ENCODE data around the gene GABBR2. TPM values are rescaled to one million over a fixed set of nuclear protein-coding genes. Genes with fewer than 3 reads are reported as not detected.

The GABBR2 gene
- polyA plus RNA-seq, 1 donor (not counting 4 experiments of a cell fraction or from before 2014, with no cell fraction given), result 0.01 TPM

GRCh38 chr9:98370300-98370975 lies 338.3 kb downstream of the GABBR2 start:
- dilution Hi-C loops (cut with MboI; ENCODE audit: extremely low pct_ligation_motif_present, low sequenced_read_pairs), result no loop called here
- H3K4me3 ChIP-seq (ENCODE audit: control insufficient read depth in 2 of 3, extremely low read depth in 1 of 3, insufficient read depth in 2 of 3, low read depth in 1 of 3, low read length in 3 of 3), result no peak overlapping the region
- peaks cover 7% of the 10 kb centered on the region for H3K4me1 ChIP-seq (ENCODE audit: control insufficient read depth, extremely low read depth, insufficient read depth, low read length)
- H3K79me2 ChIP-seq (ENCODE audit: control insufficient read depth, insufficient read depth, low read length), result no peaks in the 10 kb centered on the region
- no peak for TF ChIP-seq EZH2 (IDR thresholded peaks at IDR 0.05; ENCODE audit: low read length)
- no peak for TF ChIP-seq CTCF (optimal IDR thresholded peaks at IDR 0.05 in 1 of 3, IDR thresholded peaks at IDR 0.05 in 1 of 3, conservative IDR thresholded peaks at IDR 0.05 in 1 of 3; ENCODE audit: extremely low read depth in 1 of 3, insufficient read depth in 2 of 3, low read length in 3 of 3)
- no peaks in the 10 kb centered on the region for H3K27me3 ChIP-seq (ENCODE audit: control insufficient read depth, extremely low read depth, insufficient read depth, low read length)
- FAIRE-seq (no peak), DNase-seq (ENCODE audit: low read depth, low spot score) (no peak)
- no peak overlapping the region for H3K9ac ChIP-seq (ENCODE audit: control insufficient read depth, extremely low read depth, insufficient read depth, low read length)
- no peak overlapping the region for H3K4me2 ChIP-seq (ENCODE audit: control insufficient read depth, extremely low read depth, insufficient read depth, low read depth, low read length)
- no peaks in the 10 kb centered on the region for H3K9me1 ChIP-seq (ENCODE audit: control insufficient read depth, extremely low read depth, insufficient read depth, low read length)
- H3K36me3 ChIP-seq (ENCODE audit: control insufficient read depth in 2 of 2, extremely low read depth in 1 of 2, insufficient read depth in 2 of 2, low read length in 2 of 2), result no peaks in the 10 kb centered on the region
- H2AFZ ChIP-seq (ENCODE audit: control insufficient read depth, low read length), result no peak overlapping the region
- no peak overlapping the region for H3K27ac ChIP-seq (ENCODE audit: control insufficient read depth, insufficient read depth, low read length)
- H3K9me3 ChIP-seq (ENCODE audit: control insufficient read depth, low read depth, low read length), result no peaks in the 10 kb centered on the region
- no peaks in the 10 kb centered on the region for H4K20me1 ChIP-seq (ENCODE audit: control insufficient read depth, extremely low read depth, insufficient read depth, low read length)

DNA sequence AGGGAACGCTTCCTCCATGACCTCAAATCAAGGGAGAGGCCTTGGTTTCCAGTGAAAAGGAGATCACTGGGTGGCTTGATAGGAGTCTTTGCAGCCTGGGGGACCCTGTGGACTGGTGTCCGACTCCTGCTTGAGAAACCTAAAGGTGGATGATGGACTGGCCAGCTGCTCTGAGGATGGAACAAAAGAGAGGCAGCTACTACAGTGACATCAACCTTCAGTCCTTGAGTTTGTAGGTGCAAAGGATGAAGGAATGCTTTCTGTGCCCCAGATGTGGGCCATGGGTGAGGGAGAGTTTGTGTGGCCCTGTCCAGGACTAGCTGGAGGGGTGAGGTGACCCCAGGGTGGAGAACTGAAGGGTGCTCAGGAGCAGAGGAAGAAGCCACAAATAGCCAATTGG lies 338.8 kb downstream of the GABBR2 start:
- H3K27ac ChIP-seq (ENCODE audit: control insufficient read depth, insufficient read depth, low read length), result no peak overlapping the region
- H3K79me2 ChIP-seq (ENCODE audit: control insufficient read depth, insufficient read depth, low read length), result no peaks in the 10 kb centered on the region
- peaks cover 4% of the 10 kb centered on the region for H3K4me1 ChIP-seq (ENCODE audit: control insufficient read depth, extremely low read depth, insufficient read depth, low read length)
- DNase-seq (ENCODE audit: low read depth, low spot score), result no peak
- FAIRE-seq, result no peak
- H3K4me3 ChIP-seq (ENCODE audit: control insufficient read depth in 2 of 3, extremely low read depth in 1 of 3, insufficient read depth in 2 of 3, low read depth in 1 of 3, low read length in 3 of 3), result no peak overlapping the region
- H3K9me1 ChIP-seq (ENCODE audit: control insufficient read depth, extremely low read depth, insufficient read depth, low read length), result no peaks in the 10 kb centered on the region
- H4K20me1 ChIP-seq (ENCODE audit: control insufficient read depth, extremely low read depth, insufficient read depth, low read length), result no peaks in the 10 kb centered on the region
- no peak overlapping the region for H3K9ac ChIP-seq (ENCODE audit: control insufficient read depth, extremely low read depth, insufficient read depth, low read length)
- no peak overlapping the region for H2AFZ ChIP-seq (ENCODE audit: control insufficient read depth, low read length)
- H3K4me2 ChIP-seq (ENCODE audit: control insufficient read depth, extremely low read depth, insufficient read depth, low read depth, low read length), result no peak overlapping the region
- H3K36me3 ChIP-seq (ENCODE audit: control insufficient read depth in 2 of 2, extremely low read depth in 1 of 2, insufficient read depth in 2 of 2, low read length in 2 of 2), result no peaks in the 10 kb centered on the region
- H3K9me3 ChIP-seq (ENCODE audit: control insufficient read depth, low read depth, low read length), result peaks cover 2% of the 10 kb centered on the region
- no peak for TF ChIP-seq CTCF (optimal IDR thresholded peaks at IDR 0.05 in 1 of 3, IDR thresholded peaks at IDR 0.05 in 1 of 3, conservative IDR thresholded peaks at IDR 0.05 in 1 of 3; ENCODE audit: extremely low read depth in 1 of 3, insufficient read depth in 2 of 3, low read length in 3 of 3)
- TF ChIP-seq EZH2 (IDR thresholded peaks at IDR 0.05; ENCODE audit: low read length), result no peak
- H3K27me3 ChIP-seq (ENCODE audit: control insufficient read depth, extremely low read depth, insufficient read depth, low read length), result no peaks in the 10 kb centered on the region
- dilution Hi-C loops (cut with MboI; ENCODE audit: extremely low pct_ligation_motif_present, low sequenced_read_pairs), result no loop called here
